GM12878 (cell line): Measurements from ENCODE around the gene PSMD8. TPM values are rescaled to one million over a fixed set of nuclear protein-coding genes. Genes with fewer than 3 reads are reported as not detected.

Experiments
- ATAC-seq: fragments of 200-7000 bp; cut with Tn5 transposase; 3 replicates; pipeline ENCODE4 v1.9.1; 2020; ENCODE audit warnings: mild to moderate bottlenecking, moderate library complexity
- BruUV-seq: library from RNA; stranded (reverse); fragments of 400-500 nt; replicated peaks from 2 replicates; lab custom pipeline; 2021; lab: Mats Ljungman, UMichigan
- CTCF ChIA-PET: fragments of 300-600 bp; sonication (Branson Sonifier 250); formaldehyde crosslinking; extraction: SDS; loops from one replicate; lab custom pipeline; 2021; ENCODE audit warnings: inconsistent platforms; lab: Yijun Ruan, JAX
- POLR2A ChIA-PET: fragments of 350-600 bp; formaldehyde crosslinking; extraction: SDS; loops from one replicate; lab custom pipeline; 2021; ENCODE audit warnings: inconsistent platforms; lab: Charles Lee
- RAD21 ChIA-PET: fragments of 300-600 bp; sonication (Branson Sonifier 250); formaldehyde crosslinking; loops from one replicate; lab custom pipeline; 2023; ENCODE audit warnings: antibody characterized with exemption; ENCODE audit not compliant: unreplicated experiment; lab: Charles Lee
- SMC1A ChIA-PET: fragments of 300-600 bp; sonication (Branson Sonifier 250); formaldehyde crosslinking; loops from one replicate; lab custom pipeline; 2023; ENCODE audit not compliant: unreplicated experiment, uncharacterized antibody; lab: Charles Lee
- DNase-seq: peaks from one replicate; pipeline ENCODE4 v3.0.0-alpha.2; 2011; ENCODE audit warnings: low read depth, low spot score
- FAIRE-seq: peaks from 3 replicates; lab custom pipeline; 2011; peaks lifted over from hg19 to GRCh38; lab: Jason Lieb, UNC
- H2AFZ ChIP-seq: 2 replicates; pipeline ENCODE4 v1.6.0; 2011; ENCODE audit warnings: low read depth, low read length, control low read depth; ENCODE audit not compliant: control insufficient read depth
- H3K27ac ChIP-seq: 2 replicates; pipeline ENCODE4 v1.5.1; 2011; ENCODE audit warnings: control low read depth; ENCODE audit not compliant: control insufficient read depth, insufficient read depth
- H3K27me3 ChIP-seq, 2 experiments: replicated peaks in 1 of 2; 2 replicates each; pipeline versions ENCODE4 v1.6.0 to v1.6.1; 2011; ENCODE audit warnings: low read length in 1 of 2; ENCODE audit not compliant: control insufficient read depth in 2 of 2, insufficient read depth in 2 of 2
- H3K36me3 ChIP-seq, 2 experiments: 2 replicates each; pipeline ENCODE4 v1.5.1; 2011; ENCODE audit warnings: low read length in 1 of 2; ENCODE audit not compliant: control insufficient read depth in 2 of 2, insufficient read depth in 2 of 2
- H3K4me1 ChIP-seq: 2 replicates; pipeline ENCODE4 v1.6.1; 2011; ENCODE audit warnings: mild to moderate bottlenecking, low read length, moderate library complexity, mixed read lengths; ENCODE audit not compliant: control insufficient read depth, insufficient read depth
- H3K4me2 ChIP-seq: 2 replicates; pipeline ENCODE4 v1.6.0; 2011; ENCODE audit warnings: control low read depth; ENCODE audit not compliant: control insufficient read depth, insufficient read depth
- H3K4me3 ChIP-seq: fragments of 200-600 bp; sonication (generic); 2 replicates; pipeline ENCODE4 v1.5.1; 2016
- H3K79me2 ChIP-seq: 2 replicates; pipeline ENCODE4 v1.6.0; 2011; ENCODE audit warnings: low read length; ENCODE audit not compliant: control insufficient read depth, insufficient read depth
- H3K9ac ChIP-seq: 2 replicates; pipeline ENCODE4 v1.8.0; 2011; ENCODE audit warnings: low read length, control low read depth, mixed read lengths; ENCODE audit not compliant: control insufficient read depth, insufficient read depth
- H3K9me3 ChIP-seq: replicated peaks from 3 replicates; pipeline ENCODE4 v1.5.1; 2011; ENCODE audit warnings: mild to moderate bottlenecking, low read length; ENCODE audit not compliant: control insufficient read depth, insufficient read depth
- H4K20me1 ChIP-seq: 2 replicates; pipeline ENCODE4 v1.6.0; 2011; ENCODE audit not compliant: control insufficient read depth, insufficient read depth
- PAX8 ChIP-seq: fragments of 450-650 bp; IDR thresholded peaks from 2 replicates; pipeline ENCODE4 v1.6.1; 2017; ENCODE audit warnings: mild to moderate bottlenecking, moderate library complexity
- POLR2A ChIP-seq: IDR thresholded peaks from 2 replicates; pipeline ENCODE4 v1.6.1; 2011; ENCODE audit warnings: low read depth, mild to moderate bottlenecking, low read length
- WGBS: methylation state at CpG from one replicate; pipeline ENCODE4 v1.1.6; 2016; ENCODE audit warnings: low lambda C conversion rate; ENCODE audit not compliant: insufficient replicate concordance, insufficient coverage; ENCODE audit errors: missing lambda C conversion rate; 5-methylcytosine and 5-hydroxymethylcytosine counted together
- in situ Hi-C: fragments of 300-500 bp; cut with MboI; formaldehyde crosslinking; loops from 9 replicates; pipeline ENCODE4 v1.14.3; 2018; ENCODE audit warnings: mixed read lengths
- intact Hi-C: fragments of 100-400 bp; cut with micrococcal nuclease; formaldehyde crosslinking; loops from one replicate; pipeline ENCODE4 v1.14.2; 2022; ENCODE audit not compliant: unreplicated experiment
- polyA plus RNA-seq, 11 experiments: library from polyadenylated mRNA; depleted of rRNA in 4 of 11; unstranded in 6 of 11; stranded (reverse) in 5 of 11; fragments of >200 nt; fragmentation: Nextera tagmentation in 4 of 11; fragmentation: Illumina TruSeq in 1 of 11; extraction: Ambion mirVana in 4 of 11; extraction: Trizol in 1 of 11; gene quantifications; 1 replicate in 1 of 11; 2 replicates in 10 of 11; pipeline versions ENCODE4 v1.2.1 to v1.2.3, GENCODE V29; 2011 to 2016; ENCODE audit warnings: inconsistent platforms in 2 of 11, missing spikeins in 2 of 11, low read depth in 1 of 11
- total RNA-seq, 4 experiments: library from RNA; depleted of rRNA in 3 of 4; stranded (reverse); fragments of >200 nt in 3 of 4; fragmentation: Illumina TruSeq in 1 of 4; extraction: Trizol in 1 of 4; gene quantifications; 2 replicates each; pipeline versions ENCODE4 v1.2.1 to v1.2.3, GENCODE V29; 2013 to 2021
- TF ChIP-seq, protein P1 (sequence below): fragments of 450-650 bp; IDR thresholded peaks from 2 replicates; pipeline ENCODE4 v1.6.1; 2018; ENCODE audit warnings: mild to moderate bottlenecking, low read depth, moderate library complexity; ENCODE audit not compliant: partially characterized antibody

The PSMD8 gene
- total and polyA plus RNA-seq, 10 of the 15 experiments (the other 5 are each of a cell fraction or from before 2014, with no cell fraction given): 81.2 to 409 (median 268) TPM

- Histone ChIP-seq H3K4me2 (no peak overlapping the region), H2AFZ (no peak overlapping the region), H3K9ac (no peak overlapping the region), H4K20me1 (peaks cover 1% of the 10 kb centered on the region; the same call in 1 of the 2 replicates), H3K9me3 (no peaks in the 10 kb centered on the region), H3K36me3 (peaks cover 11 to 15% of the 10 kb centered on the region in 2 experiments; a peak in 3 of 4 replicates), H3K79me2 (no peaks in the 10 kb centered on the region), H3K27ac (no peak overlapping the region), H3K4me1 (peaks cover 12% of the 10 kb centered on the region), H3K4me3 (no peak overlapping the region), H3K27me3 (no peaks in the 10 kb centered on the region; a peak in 1 of 4 replicates)
- RAD21 ChIA-PET: no interaction called here
- in situ Hi-C loops (no loop called here), intact Hi-C loops (loop anchor here (5.0 kb wide), 1 partner anchor 154 kb away; no protein-coding TSS in a partner anchor)
- POLR2A ChIA-PET: no interaction called here
- TF ChIP-seq PAX8 (no peak), POLR2A (0 out of 2 replicates have a peak, but pooled peaks have one; percentile 27)
- TF ChIP-seq, protein P1, sequence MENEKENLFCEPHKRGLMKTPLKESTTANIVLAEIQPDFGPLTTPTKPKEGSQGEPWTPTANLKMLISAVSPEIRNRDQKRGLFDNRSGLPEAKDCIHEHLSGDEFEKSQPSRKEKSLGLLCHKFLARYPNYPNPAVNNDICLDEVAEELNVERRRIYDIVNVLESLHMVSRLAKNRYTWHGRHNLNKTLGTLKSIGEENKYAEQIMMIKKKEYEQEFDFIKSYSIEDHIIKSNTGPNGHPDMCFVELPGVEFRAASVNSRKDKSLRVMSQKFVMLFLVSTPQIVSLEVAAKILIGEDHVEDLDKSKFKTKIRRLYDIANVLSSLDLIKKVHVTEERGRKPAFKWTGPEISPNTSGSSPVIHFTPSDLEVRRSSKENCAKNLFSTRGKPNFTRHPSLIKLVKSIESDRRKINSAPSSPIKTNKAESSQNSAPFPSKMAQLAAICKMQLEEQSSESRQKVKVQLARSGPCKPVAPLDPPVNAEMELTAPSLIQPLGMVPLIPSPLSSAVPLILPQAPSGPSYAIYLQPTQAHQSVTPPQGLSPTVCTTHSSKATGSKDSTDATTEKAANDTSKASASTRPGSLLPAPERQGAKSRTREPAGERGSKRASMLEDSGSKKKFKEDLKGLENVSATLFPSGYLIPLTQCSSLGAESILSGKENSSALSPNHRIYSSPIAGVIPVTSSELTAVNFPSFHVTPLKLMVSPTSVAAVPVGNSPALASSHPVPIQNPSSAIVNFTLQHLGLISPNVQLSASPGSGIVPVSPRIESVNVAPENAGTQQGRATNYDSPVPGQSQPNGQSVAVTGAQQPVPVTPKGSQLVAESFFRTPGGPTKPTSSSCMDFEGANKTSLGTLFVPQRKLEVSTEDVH: no peak
- BruUV-seq: no TSS peak
- CTCF ChIA-PET: no interaction called here
- SMC1A ChIA-PET: no interaction called here
- FAIRE-seq: no peak
- no peak for ATAC-seq
- WGBS: 82% methylated on average over 38 of the region's 40 CpGs
- DNase-seq: no peak
These were observed 11.5 kb downstream of the PSMD8 start for GRCh38 chr19:38385804-38386257.
